Body of pancreas (tissue), 4 donors: ENCODE data around the gene ENAM. TPM values are rescaled to one million over a fixed set of nuclear protein-coding genes. Genes with fewer than 3 reads are reported as not detected.
"Not testable (repeated sequence)": the region's sequence is repeated elsewhere in the genome, so short reads cannot be mapped to it uniquely, and the experiment has no call there.

Experiments used
- ATAC-seq: fragments of 150-250 bp; one replicate; pipeline ENCODE4 v1.9.1; 2016
- DNase-seq, 4 donors: peaks; one replicate each; pipeline ENCODE4 v3.0.0-alpha.2; 2019
- H3K27ac ChIP-seq, 4 donors: fragments of 200-600 bp; sonication (generic); 1 replicate in 3 of 4; 2 replicates in 1 of 4; pipeline versions ENCODE4 v1.5.1 to v1.6.1; 2016 to 2019; ENCODE audit warnings: mild to moderate bottlenecking in 1 of 4, mixed read lengths in 1 of 4, moderate library complexity in 1 of 4
- H3K27me3 ChIP-seq, 2 donors: fragments of 200-600 bp; sonication (generic); one replicate each; pipeline ENCODE4 v1.6.0; 2016; ENCODE audit warnings: mild to moderate bottlenecking in 1 of 2
- H3K36me3 ChIP-seq, 2 donors: fragments of 200-600 bp; sonication (generic); replicated peaks in 1 of 2; 2 replicates each; pipeline ENCODE4 v1.5.1; 2016; ENCODE audit warnings: low read depth in 2 of 2; ENCODE audit not compliant: insufficient read depth in 1 of 2
- H3K4me1 ChIP-seq: fragments of 200-600 bp; sonication (generic); one replicate; pipeline ENCODE4 v1.6.0; 2016
- H3K4me3 ChIP-seq, 2 donors: fragments of 200-600 bp; sonication (generic); 1 replicate in 1 of 2; 2 replicates in 1 of 2; pipeline ENCODE4 v1.5.1; 2016 to 2019
- H3K9me3 ChIP-seq, 3 donors: fragments of 200-600 bp; sonication (generic); 1 replicate in 2 of 3; 2 replicates in 1 of 3; pipeline ENCODE4 v1.5.1; 2016
- POLR2A ChIP-seq, 3 donors: fragments of 450-650 bp; IDR thresholded peaks; one replicate each; pipeline ENCODE4 v1.6.1; 2016; ENCODE audit warnings: antibody characterized with exemption in 3 of 3, mild to moderate bottlenecking in 2 of 3
- WGBS, 2 donors: methylation state at CpG; one replicate each; pipeline ENCODE4 v1.1.5; 2017; 5-methylcytosine and 5-hydroxymethylcytosine counted together
- intact Hi-C: fragments of 100-400 bp; cut with DNase I; formaldehyde crosslinking; loops from one replicate; pipeline ENCODE4 v1.15.1; 2023
- total RNA-seq, 2 donors: library from RNA; depleted of rRNA; stranded (reverse); fragments of >200 nt; gene quantifications; one replicate each; pipeline ENCODE4 v1.1.0, GENCODE V29; 2016
- TF ChIP-seq, protein P1 (sequence below), 7 experiments: fragments of 450-650 bp in 4 of 7; fragments of 200-600 bp in 3 of 7; sonication (generic) in 3 of 7; IDR thresholded peaks; one replicate each; pipeline ENCODE4 v1.5.1; 2016 to 2019; ENCODE audit warnings: antibody characterized with exemption in 7 of 7

Gene ENAM
- total RNA-seq, 2 donors from 2014 or later, result 0.99 to 2.3 TPM

- TF ChIP-seq, protein P1, sequence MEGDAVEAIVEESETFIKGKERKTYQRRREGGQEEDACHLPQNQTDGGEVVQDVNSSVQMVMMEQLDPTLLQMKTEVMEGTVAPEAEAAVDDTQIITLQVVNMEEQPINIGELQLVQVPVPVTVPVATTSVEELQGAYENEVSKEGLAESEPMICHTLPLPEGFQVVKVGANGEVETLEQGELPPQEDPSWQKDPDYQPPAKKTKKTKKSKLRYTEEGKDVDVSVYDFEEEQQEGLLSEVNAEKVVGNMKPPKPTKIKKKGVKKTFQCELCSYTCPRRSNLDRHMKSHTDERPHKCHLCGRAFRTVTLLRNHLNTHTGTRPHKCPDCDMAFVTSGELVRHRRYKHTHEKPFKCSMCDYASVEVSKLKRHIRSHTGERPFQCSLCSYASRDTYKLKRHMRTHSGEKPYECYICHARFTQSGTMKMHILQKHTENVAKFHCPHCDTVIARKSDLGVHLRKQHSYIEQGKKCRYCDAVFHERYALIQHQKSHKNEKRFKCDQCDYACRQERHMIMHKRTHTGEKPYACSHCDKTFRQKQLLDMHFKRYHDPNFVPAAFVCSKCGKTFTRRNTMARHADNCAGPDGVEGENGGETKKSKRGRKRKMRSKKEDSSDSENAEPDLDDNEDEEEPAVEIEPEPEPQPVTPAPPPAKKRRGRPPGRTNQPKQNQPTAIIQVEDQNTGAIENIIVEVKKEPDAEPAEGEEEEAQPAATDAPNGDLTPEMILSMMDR (IDR thresholded peaks at IDR 0.05), result no peak
- no peak for TF ChIP-seq POLR2A (IDR thresholded peaks at IDR 0.05)
- Histone ChIP-seq H3K27me3 (no peaks in the 10 kb centered on the region), H3K36me3 (no peaks in the 10 kb centered on the region), H3K4me1 (no peaks in the 10 kb centered on the region), H3K27ac (no peak overlapping the region), H3K4me3 (no peak overlapping the region), H3K9me3 (no peaks in the 10 kb centered on the region)
- 29 to 36% methylated on average over 5 of the region's 5 CpGs for WGBS, 2 donors
- intact Hi-C loops, result no loop called here
- ATAC-seq (no peak), DNase-seq (no peak)
Measured at GRCh38 chr4:70654605-70655011, 26.1 kb downstream of the ENAM start.

DNA sequence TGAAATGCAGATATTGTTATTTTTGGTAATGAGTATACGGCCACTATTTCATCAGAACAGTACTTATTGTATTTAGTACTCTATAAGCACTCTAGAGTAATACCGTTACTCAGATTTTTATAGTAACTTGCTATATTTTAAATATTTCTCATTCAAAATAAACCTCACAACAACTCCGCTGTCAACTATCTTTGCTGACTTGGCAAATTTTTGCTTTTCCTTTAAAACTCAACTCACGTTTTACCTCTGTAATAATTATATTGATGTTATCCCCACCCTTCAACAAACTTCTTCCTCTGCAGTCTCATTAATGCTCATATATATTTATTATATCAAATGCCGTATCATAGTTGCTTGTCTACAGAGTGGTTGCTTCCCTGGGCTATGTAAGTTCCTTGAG, 28.8 kb downstream of the ENAM start:
- no peak overlapping the region for H3K4me3 ChIP-seq
- ATAC-seq (no peak), DNase-seq (no peak)
- no peaks in the 10 kb centered on the region for H3K4me1 ChIP-seq
- TF ChIP-seq, protein P1 (IDR thresholded peaks at IDR 0.05), result no peak
- no peak for TF ChIP-seq POLR2A (IDR thresholded peaks at IDR 0.05)
- WGBS, 2 donors, result 74 to 83% methylated on average over 5 of the region's 5 CpGs
- no peaks in the 10 kb centered on the region for H3K27me3 ChIP-seq
- no peaks in the 10 kb centered on the region for H3K9me3 ChIP-seq
- no peak overlapping the region for H3K27ac ChIP-seq
- intact Hi-C loops, result no loop called here
- no peaks in the 10 kb centered on the region for H3K36me3 ChIP-seq

DNA sequence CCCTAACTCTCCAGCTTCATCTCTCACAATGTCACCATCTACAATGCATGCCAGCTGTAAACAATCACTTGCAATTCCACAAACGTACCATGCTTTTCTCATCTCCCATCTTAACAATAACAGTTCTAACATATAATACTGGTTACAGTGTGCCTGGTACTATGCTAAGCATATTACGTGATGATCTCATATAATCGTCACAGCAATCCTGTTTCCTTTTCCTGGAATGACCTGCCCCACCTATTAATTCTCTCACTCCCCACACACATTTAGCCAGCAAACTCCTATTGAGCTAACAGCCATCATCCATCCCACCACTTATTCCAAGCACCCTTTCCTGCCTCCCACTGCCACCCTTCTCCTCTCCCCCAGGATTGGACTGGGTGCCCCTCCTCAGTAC, 29.9 kb downstream of the ENAM start:
- H3K27me3 ChIP-seq, result no peaks in the 10 kb centered on the region
- H3K27ac ChIP-seq, result no peak overlapping the region
- DNase-seq, result no peak
- no peaks in the 10 kb centered on the region for H3K36me3 ChIP-seq
- H3K4me1 ChIP-seq, result no peaks in the 10 kb centered on the region
- intact Hi-C loops, result no loop called here
- no peak for ATAC-seq
- WGBS, 2 donors, result 55 to 59% methylated on average over 3 of the region's 3 CpGs
- no peak for TF ChIP-seq POLR2A (IDR thresholded peaks at IDR 0.05)
- TF ChIP-seq, protein P1 (IDR thresholded peaks at IDR 0.05), result no peak
- H3K9me3 ChIP-seq, result no peaks in the 10 kb centered on the region
- no peak overlapping the region for H3K4me3 ChIP-seq

GRCh38 chr4:70660106-70660505, 31.6 kb downstream of the ENAM start:
- 75 to 79% methylated on average over 4 of the region's 4 CpGs for WGBS, 2 donors
- no peak overlapping the region for H3K27ac ChIP-seq
- H3K27me3 ChIP-seq, result no peaks in the 10 kb centered on the region
- intact Hi-C loops, result no loop called here
- no peaks in the 10 kb centered on the region for H3K9me3 ChIP-seq
- H3K36me3 ChIP-seq, result no peaks in the 10 kb centered on the region
- no peak overlapping the region for H3K4me3 ChIP-seq
- ATAC-seq (no peak), DNase-seq (no peak)
- H3K4me1 ChIP-seq, result no peaks in the 10 kb centered on the region
- TF ChIP-seq POLR2A (IDR thresholded peaks at IDR 0.05), result no peak
- TF ChIP-seq, protein P1 (IDR thresholded peaks at IDR 0.05), result no peak

DNA sequence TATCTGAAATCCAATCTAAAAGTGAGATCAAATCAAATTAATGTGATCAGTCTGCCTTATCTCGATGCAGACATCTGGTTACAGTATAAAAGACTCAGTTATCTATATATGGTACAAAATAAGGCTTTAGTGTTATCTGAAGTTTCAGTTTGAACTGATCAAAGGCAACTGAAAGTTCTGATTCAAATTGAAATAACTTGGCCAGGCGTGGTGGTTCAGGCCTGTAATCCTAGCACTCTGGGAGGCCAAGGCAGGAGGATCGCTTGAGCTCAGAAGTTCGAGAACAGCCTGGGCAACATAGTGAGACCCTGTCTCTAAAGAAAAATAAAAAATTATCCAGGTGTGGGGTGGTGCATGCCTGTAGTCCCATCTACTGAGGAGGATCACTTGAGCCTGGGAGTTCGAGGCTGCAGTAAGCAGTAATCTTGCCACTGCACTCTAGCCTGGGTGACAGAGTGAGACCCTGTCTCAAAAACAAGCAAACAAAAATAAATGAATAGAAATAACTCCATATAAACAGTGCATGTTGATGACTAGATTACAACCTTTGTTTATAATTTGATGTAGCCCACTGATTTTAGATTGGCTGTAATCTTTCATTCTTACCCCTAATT, 32.9 kb downstream of the ENAM start:
- H3K4me1 ChIP-seq, ATAC-seq, DNase-seq, H3K4me3 ChIP-seq, H3K36me3 ChIP-seq, H3K27ac ChIP-seq, H3K9me3 ChIP-seq, intact Hi-C loops, H3K27me3 ChIP-seq: not testable (repeated sequence)
- WGBS, 2 donors, result 75 to 78% methylated on average over 5 of the region's 5 CpGs
